H1 (cell line): ENCODE results near the gene TRPV6. TPM values are rescaled to one million over a fixed set of nuclear protein-coding genes. Genes with fewer than 3 reads are reported as not detected.

Source experiments
- BCL11A ChIP-seq, 2 experiments: IDR thresholded peaks; one replicate each; pipeline ENCODE4 v1.6.1; 2011; ENCODE audit warnings: low read depth in 2 of 2, low read length in 2 of 2, mild to moderate bottlenecking in 2 of 2
- CTCF ChIP-seq, 3 experiments: IDR thresholded peaks; 1 replicate in 2 of 3; 2 replicates in 1 of 3; pipeline versions ENCODE4 v1.5.1 to v1.6.1; 2011; ENCODE audit warnings: low read length in 3 of 3, mild to moderate bottlenecking in 3 of 3, inconsistent platforms in 2 of 3, low read depth in 1 of 3, moderate library complexity in 1 of 3; ENCODE audit not compliant: insufficient read depth in 1 of 3; ENCODE audit errors: control extremely low read depth in 1 of 3
- EGR1 ChIP-seq: IDR thresholded peaks from 2 replicates; pipeline ENCODE4 v1.6.1; 2011; ENCODE audit warnings: low read depth, low read length, borderline replicate concordance
- GTF2F1 ChIP-seq: IDR thresholded peaks from 2 replicates; pipeline ENCODE4 v1.6.1; 2012; ENCODE audit warnings: low read depth, low read length, improper control_type of control experiment, borderline replicate concordance
- JUND ChIP-seq: IDR thresholded peaks from 2 replicates; pipeline ENCODE4 v1.6.1; 2011; ENCODE audit warnings: mild to moderate bottlenecking, improper control_type of control experiment, low read length
- KDM1A ChIP-seq: fragments of 200-600, 300-600 bp; sonication (generic); IDR thresholded peaks from 2 replicates; pipeline ENCODE4 v1.7.1; 2016; ENCODE audit warnings: mild to moderate bottlenecking, low read length, borderline replicate concordance
- PHF8 ChIP-seq: fragments of 200-600 bp; sonication (generic); conservative IDR thresholded peaks from 2 replicates; pipeline ENCODE4 v1.7.1; 2012; ENCODE audit warnings: low read depth, mild to moderate bottlenecking, inconsistent platforms, low read length, moderate library complexity
- RAD21 ChIP-seq, 2 experiments: IDR thresholded peaks in 1 of 2; conservative IDR thresholded peaks in 1 of 2; 2 replicates each; pipeline ENCODE4 v1.6.1; 2011; ENCODE audit warnings: low read depth in 2 of 2, low read length in 2 of 2, improper control_type of control experiment in 1 of 2, inconsistent platforms in 1 of 2, mild to moderate bottlenecking in 1 of 2, moderate library complexity in 1 of 2
- SAP30 ChIP-seq: fragments of 300-600 bp; sonication (generic); IDR thresholded peaks from 2 replicates; pipeline ENCODE4 v1.7.1; 2012; ENCODE audit warnings: low read length, moderate library complexity, mild to moderate bottlenecking, inconsistent platforms; ENCODE audit not compliant: insufficient read depth, insufficient replicate concordance
- SIRT6 ChIP-seq: IDR thresholded peaks from one replicate; pipeline ENCODE4 v1.7.1; 2012; ENCODE audit warnings: low read length, inconsistent platforms
- SRF ChIP-seq: IDR thresholded peaks from 2 replicates; pipeline ENCODE4 v1.6.1; 2011; ENCODE audit warnings: mild to moderate bottlenecking, low read depth, low read length, moderate library complexity
- polyA plus RNA-seq, 7 experiments: library from polyadenylated mRNA; depleted of rRNA in 3 of 7; stranded (reverse) in 5 of 7; unstranded in 2 of 7; fragments of >200 nt in 5 of 7; fragments of 200-250 nt in 2 of 7; gene quantifications; 1 replicate in 5 of 7; 2 replicates in 1 of 7; 4 replicates in 1 of 7; pipeline versions ENCODE4 v1.2.1 to v1.2.3, GENCODE V29; 2011 to 2013; ENCODE audit warnings: missing spikeins in 2 of 7, mixed read lengths in 2 of 7
- total RNA-seq: library from RNA; stranded (reverse); fragmentation: NEBNext Ultra II Directional; extraction: Animal tissue kit (Norgen Biotek cat#: 25700); gene quantifications from 2 replicates; pipeline ENCODE4 v1.2.1, GENCODE V29; 2021

The TRPV6 gene
- total and polyA plus RNA-seq, 2 of the 8 experiments (the other 6 are each of a cell fraction or from before 2014, with no cell fraction given), result 0.52 to 1.1 TPM

GRCh38 chr7:142908921-142909890 lies 23.7 kb upstream of the TRPV6 start (continued):
- TF ChIP-seq PHF8, result no peak
- TF ChIP-seq SIRT6, result no peak
- no peak for TF ChIP-seq SRF
- TF ChIP-seq EGR1, result no peak
- no peak for TF ChIP-seq GTF2F1
- peak; percentile 41 to 72 (median 53) for TF ChIP-seq CTCF (IDR thresholded peaks at IDR 0.05; ENCODE audit: control extremely low read depth in 1 of 3, insufficient read depth in 1 of 3, low read depth in 1 of 3, low read length in 3 of 3)
- no peak for TF ChIP-seq KDM1A
- TF ChIP-seq SAP30, result no peak
- TF ChIP-seq RAD21 (IDR thresholded peaks at IDR 0.05 in 1 of 2, conservative IDR thresholded peaks at IDR 0.05 in 1 of 2; ENCODE audit: low read depth in 2 of 2, low read length in 2 of 2), result peak; percentile 43 to 55
- no peak for TF ChIP-seq JUND
- TF ChIP-seq BCL11A (IDR thresholded peaks at IDR 0.05; ENCODE audit: low read depth in 2 of 2, low read length in 2 of 2), result no peak
